Inflammatory macrophage (primary cell): ENCODE measurements around the gene TFCP2L1.

ENCODE experiments used
- DNase-seq, 2 donors: peaks; one replicate each; pipeline ENCODE4 v3.0.0-alpha.2; 2020 to 2022

Gene TFCP2L1

DNA sequence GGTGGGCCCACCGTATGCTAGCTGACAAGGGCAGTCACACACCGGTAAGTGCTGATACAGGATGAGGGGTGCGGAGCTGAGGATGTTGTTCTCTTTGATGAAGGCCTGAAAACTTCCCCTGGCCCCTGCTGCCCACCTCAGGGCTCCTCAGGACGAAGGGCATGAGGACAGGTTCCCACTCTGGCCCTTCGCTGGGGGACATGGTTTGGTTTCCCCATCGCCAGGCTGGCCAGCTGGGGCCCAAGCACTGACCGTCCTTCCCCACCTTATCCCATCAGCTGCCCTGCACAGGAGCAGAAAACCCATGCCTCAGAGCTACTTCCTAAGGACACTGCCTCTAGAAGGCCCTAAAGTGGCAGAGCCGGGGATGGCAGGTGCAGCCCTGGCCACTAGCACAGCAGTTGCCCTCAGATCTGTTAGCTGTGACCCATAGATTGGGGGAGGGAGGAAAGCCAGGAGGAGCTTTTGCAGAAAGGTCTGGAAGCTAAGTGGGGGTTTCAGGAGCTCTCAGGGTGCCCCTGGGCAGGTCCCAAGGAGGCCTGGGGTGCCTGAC lies 66.5 kb downstream of the TFCP2L1 start:
- DNase-seq = no peak

DNA sequence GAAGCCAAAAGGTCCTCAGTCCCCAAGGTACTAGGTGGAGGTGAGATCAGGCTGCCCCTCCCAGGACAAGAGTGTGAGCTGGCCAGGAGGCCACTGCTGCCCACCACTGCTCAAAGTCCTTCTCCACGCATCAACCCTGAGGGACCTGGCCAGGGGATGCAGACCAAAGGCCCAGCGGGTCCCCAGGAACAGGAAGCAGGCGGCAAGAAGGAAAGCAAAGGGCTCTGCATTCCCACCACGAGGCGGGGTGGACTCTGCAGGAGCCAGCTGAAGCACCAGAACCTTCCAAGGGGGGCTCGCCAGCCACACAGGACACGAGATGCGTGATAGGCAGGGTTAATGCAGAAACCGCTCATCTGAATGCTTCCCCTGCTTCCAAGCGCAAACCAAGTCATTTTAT lies 67.4 kb downstream of the TFCP2L1 start:
- DNase-seq = no peak

DNA sequence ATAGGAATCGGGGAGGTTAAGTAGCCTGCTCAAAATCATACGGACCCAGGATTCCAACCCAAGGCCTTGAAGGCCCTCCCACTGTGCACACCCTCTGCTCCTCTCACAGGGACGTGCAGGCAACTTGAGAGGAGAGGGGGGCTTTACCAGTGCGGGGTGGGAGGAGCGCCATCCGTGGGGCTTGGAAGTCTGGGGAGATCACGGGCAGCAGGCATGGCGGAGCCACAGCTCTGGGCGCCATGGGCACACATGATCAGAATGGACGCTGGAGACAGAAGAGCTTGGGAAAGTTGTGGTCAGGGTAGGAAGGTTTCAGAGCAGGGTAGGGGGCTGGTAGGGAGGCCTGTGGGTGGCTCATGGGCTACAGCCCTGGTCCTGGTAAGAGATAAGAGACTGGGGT lies 70.7 kb downstream of the TFCP2L1 start:
- no peak for DNase-seq

DNA sequence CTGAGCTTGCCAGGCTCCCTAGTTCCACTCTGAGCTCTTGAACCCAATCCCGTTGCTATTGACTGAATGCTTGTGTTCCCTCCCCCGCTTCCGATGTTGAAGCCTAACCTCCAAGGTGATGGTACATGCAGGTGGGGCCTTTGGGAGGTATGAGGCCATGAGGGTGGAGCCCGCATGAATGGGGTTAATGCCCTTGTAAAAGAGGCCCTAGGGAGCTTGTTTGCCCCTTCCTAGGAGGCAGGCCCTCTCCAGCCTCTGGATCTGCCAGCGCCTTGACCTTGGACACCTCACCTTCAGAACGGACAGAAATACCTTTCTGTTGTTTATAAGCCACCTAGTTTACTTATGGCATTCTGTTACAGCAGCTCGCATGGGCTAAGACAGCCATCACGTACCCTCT lies 71.6 kb downstream of the TFCP2L1 start:
- DNase-seq = no peak

DNA sequence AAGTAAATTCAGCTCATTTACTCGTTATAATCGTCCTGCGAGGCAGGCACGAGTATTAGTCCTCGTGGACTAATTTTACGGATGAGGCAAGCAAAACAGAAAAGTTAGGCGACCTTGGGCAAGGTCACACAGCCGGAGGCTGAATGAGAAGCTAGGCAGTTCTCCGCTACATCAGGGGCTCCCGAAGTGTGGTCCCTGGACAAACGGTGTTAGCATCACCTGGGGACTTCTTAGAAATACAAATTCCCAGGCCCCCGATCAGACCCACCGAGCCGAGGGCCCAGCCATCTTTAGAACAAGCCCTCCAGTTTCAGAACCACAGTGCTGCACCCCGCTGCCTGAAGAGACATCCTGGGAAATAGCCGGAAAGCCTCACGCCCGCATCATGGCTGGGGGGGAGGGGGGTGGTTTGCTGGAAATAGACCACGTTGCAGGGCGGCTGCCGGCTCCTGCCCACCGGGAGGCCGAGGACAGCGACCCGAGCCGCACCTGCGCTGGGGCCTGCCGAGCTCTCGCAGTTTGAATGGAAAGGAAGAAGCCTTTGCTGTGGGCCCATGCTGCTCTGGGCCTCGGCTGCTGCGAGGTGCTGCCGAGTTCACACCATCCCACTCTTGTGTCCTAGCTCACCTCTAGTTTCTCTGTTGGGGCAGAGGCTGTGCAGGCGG lies 72.2 kb downstream of the TFCP2L1 start:
- no peak for DNase-seq

DNA sequence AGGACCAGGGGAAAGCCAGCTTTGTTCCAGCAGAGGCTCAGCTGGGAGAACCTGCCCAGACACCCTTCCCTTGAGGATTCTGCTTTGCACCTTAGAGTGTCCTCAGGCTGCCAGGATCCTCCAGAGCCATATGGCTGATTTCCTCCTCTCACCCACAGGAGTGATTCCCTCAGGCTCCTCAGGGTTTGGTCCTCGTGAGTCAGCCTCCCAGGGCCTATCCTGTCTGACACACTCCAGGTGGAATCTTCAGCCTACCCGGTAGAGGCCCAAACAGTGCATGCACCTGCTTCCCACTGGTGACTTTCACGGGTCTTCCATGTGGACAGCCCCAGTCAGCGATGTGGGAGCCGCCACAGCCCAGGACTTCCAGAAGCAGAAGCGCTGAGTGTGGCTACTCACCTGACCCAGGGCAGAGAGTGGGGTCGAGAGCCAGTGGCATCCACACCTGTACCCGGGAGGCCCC lies 73.3 kb downstream of the TFCP2L1 start:
- DNase-seq = no peak

DNA sequence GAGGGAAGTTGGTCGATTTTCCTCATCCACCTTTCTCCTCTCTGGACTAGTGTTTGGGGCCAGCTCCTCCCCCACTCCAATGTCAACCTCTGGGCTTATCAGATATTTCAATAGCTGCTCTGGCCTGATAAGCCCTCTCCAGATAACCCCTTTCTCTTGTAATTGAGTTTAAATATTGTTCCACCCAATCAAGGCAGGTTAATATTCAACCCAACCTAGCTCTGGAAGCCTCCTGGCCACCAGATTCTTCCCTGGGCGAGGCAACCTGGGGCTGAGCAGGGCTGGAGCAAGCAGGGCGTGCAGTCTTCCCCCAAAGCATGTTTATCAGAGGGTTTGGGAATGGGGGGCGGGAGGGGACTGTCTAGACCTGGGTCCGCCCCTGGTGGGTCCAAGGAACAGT lies 73.8 kb downstream of the TFCP2L1 start:
- DNase-seq = no peak

DNA sequence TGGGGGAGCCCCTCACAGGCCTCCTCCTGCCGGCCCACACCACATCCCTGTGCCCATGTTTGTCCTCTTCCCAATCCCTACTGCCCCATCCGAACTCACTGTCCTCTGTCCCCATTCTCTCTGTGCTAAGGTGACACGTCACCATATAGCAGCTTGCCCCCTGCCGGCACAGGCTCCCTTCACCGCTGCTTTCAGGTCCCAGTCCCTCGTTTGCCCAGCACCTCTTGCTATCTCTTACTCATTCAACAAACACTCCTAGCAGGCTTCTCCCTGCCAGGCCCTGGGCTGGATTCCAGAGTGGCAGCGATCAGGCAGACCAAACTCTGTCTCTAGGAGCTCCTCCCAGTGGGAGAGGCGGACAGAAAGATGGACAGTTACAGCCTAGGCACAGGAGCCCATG lies 74.3 kb downstream of the TFCP2L1 start:
- no peak for DNase-seq

DNA sequence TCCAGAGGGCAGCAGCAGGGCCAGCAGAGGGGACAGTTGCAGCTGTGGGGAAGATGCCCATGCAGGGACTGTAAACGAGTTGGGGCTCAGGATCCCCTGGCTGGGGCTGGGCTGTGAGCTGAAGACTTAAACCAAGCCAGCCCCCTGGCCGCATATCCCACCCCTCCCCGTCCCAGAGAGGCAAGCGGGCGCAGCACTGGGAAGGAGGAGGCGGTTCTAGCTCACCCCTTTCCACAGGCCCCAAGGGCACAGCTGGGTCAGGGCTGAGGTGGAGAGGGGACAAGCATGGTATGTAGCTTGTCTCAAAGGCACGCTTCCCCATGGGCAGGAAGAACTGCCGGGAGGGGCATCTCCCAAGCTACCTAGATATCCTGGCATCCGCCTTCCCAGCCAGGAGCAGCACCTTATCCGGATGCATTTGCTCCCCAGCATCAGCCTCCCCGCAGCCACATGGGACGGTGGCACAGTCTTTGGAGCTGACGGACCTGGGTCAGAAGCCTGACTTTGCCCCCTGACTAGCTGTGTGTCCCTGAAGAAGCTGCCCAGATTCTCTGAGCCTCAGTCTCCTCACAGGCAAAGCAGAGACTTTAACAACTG lies 75.9 kb downstream of the TFCP2L1 start:
- DNase-seq = no peak

DNA sequence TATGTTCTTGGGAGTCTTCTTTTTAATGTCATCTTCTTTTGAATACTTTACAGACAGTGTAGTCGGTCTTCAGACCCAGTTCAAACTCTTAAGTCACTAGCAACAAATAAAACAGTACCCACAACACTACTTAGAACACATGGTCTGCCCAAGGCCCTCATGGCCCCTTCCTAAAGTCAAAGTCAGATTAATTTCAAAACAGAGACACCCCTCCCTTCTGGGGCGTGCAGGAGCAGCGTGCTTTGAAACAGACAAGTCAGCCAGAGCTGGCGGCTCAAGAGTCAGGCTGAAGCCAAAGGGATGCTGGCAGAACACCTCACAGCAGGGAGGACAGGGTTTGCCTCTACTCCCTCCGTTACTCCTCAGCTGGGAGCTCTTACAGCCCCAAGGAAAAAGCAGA lies 77.5 kb downstream of the TFCP2L1 start:
- DNase-seq = no peak

DNA sequence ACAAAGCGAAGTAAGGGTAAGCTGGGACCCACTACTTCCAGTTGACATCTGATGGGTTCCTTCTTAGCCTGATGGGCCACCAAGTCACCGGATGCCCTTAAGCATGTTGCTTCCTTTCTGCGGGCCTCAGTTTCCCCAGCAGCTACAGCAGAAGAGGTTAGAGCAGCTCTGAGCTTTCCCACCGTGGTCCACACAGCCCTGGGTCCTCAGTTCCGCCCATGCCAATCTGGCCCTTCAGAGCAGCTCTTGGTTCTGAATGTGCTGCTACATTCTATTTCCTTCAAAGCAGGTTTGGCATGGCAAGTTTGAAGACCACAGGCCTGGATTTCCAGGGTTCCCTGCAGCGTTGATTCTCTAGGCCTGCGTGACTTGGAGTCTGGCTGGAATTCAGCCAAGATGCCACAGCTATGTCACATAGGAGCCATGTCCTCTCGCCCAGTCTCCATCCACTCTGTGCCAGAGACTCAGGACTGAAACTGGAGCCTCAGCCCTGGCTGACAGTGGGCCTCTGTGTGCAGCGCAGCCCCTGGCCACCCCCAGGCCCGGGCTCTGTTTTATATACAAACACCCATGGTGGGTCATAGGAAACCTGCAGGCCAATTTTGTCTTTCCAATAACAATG lies 79.6 kb downstream of the TFCP2L1 start:
- no peak for DNase-seq

DNA sequence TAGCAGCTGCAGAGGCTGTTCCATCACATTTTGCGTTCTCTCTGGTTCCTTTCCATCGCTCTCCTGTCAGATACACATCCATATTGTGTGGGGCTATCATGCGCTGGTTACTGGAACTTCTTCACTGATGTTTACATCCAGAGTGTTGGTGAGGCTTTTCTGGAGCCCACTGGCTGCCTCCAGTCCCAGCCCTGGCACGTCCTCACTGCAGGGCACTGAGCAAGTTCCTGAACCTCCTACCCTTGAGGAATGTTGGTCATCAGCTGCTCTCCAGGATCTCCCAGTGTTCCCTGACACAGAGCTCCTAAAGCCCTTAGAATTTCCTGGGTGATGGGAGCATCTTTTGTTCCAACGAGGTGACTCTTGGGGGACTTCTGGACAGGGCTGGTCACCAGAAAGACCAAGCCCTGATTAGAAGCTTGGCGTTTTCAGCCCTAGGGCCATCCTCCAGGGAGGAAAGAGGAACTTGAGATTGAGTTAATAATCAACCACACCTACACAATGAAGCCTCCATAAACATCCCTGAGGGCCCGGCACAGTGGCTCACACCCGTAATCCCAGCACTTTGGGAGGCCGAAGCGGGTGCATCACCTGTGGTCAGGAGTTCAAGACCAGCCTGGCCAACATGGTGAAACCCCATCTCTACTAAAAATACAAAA lies 81.3 kb downstream of the TFCP2L1 start:
- DNase-seq = peak; percentile 47 to 49

DNA sequence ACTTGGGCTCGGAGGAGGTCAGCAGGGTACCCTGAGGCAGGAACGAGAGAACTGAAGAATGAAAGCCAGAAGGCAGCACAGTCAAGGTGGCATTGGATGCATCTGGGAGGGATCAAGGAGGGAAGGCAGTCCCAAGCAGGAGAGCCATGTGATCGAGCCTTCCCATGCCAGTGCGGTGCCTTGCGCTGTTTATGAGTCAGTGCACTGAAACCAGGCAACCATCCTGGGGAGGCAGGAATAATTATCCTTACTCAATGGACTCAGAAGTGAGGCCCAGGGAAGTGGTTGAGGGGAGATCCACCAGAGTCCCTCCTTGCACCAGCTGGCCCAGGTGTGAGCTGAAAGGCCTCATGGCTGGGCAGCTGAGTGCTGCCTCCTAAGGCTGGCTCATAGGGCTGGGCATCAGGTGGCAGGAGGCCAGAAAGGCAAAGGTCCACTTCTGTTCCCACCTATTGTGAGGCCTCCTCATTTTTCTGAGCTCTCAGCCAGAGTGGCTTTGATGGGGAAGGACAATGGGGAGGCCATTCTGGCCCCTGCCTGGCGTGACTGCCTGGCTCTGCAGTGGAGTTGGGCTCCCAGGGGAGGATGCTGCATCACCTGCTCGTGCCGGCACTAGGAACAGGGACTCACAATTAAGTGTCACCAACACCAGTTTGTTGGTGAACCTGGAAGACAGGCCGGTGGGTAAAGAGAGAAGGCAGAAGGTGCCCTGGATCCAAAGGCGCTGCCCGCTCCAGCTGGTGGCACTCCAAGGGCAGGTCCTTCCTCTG lies 82.3 kb downstream of the TFCP2L1 start:
- no peak for DNase-seq

DNA sequence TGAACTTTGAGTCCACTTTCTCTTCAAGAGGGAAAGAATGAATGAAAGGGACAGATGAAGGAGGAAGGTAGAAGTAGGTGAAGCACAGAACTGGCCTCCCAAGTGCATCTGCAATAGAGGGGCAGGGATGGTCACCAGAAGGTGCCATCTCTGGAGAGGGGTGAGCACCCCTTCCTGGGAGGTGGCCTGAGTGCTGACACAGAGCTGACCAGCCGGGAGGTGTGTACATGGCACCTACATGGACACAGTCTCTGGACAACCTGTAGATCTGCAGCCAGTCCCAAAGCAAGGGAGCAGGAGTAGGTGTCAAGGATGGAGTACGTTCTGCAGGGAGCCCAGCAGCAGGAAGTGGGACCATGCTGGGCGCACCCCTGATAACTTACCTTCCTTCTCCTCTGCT lies 83.2 kb downstream of the TFCP2L1 start:
- DNase-seq = no peak

DNA sequence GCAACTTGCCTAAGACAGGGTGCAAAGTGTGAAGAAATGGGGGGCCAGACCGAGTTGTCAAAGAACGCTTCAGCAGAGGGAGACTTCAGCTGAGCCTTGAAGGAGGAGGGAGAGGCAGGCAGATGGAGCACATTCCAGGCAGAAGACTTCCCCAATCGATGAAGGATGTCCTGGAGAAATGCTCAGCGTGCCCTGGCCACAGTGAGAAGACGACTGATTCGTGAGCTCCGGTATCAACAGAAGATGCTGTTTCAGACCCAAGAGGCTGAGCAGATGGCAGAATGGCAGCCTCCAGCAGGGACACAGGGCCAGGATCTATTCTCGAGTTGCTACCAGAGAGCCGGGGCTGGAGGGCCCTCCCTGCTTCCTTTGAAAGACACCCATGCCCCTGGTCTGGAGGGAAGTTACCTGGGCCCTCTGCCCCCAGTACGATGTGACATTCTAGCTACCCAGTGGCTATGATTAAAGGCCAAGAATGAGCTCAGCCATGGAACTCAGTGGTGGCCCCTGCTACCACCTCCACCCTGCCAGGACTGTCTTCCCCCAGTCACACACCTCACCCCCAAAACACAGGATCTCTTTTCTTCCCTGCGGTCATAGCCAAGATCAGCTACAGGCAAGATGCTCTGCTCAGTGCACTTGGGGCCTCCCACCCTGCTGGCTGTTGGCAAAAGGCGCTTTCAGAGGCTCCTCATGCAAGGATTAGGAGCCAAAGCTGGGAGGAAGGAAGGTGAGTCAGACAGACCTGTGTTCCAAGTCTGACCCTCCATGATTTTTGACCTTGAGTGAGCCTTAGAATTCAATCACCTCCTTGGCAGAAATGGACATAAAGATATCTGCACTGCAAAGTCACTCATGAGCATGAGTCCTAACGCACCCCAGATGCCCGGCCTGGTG lies 84.3 kb downstream of the TFCP2L1 start:
- DNase-seq = no peak

DNA sequence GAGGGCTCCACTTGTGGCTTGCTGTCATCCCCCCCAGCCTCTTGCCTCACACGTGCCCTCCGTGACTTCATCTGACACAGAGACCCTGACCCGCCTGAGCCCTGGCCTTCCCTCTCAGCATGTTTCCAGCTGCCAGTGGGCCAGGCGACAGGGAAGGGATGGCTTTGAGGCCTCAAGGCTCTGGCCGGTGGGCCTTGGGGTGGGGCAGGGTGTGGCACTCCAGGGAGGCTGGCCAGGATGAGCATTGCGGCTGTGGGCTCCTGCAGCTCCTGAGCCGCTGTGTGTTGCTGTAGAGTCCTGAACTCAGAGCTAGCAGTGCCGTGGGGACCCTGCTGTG lies 85.0 kb downstream of the TFCP2L1 start:
- DNase-seq = no peak

DNA sequence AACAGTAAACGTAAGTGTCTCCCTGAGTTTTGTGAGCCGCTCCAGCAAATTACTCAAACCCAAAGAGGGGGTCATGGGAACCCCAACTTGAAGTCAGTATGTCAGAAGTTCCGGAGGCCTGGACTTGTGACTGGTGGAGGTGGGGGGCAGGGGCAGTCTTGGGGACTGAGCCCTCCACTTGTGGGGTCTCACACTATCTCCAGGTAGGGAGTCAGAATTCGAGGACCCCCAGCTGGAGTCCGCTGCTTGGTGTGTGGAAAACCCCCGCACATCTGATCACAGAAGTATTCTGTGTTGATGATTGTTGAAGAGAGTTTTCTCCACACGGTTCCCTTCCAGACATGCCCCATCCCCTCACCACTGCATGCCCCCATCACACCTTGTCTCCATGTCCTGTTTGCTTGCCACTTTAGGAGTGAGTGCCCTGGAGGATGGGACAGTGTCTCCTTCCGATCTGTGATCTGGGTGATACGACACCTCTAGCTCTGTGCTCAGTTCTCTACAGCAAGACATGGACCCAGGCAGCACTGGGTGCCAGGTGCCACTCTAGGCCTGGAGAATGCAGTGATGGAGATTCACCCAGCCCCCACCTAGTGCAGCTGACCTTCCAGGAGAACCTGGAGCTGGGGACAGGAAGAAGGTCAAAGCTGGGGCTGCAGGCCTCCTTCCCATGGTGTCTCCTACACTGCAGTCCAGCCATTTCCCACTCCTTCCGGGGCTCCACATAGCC lies 85.6 kb downstream of the TFCP2L1 start:
- DNase-seq = no peak

DNA sequence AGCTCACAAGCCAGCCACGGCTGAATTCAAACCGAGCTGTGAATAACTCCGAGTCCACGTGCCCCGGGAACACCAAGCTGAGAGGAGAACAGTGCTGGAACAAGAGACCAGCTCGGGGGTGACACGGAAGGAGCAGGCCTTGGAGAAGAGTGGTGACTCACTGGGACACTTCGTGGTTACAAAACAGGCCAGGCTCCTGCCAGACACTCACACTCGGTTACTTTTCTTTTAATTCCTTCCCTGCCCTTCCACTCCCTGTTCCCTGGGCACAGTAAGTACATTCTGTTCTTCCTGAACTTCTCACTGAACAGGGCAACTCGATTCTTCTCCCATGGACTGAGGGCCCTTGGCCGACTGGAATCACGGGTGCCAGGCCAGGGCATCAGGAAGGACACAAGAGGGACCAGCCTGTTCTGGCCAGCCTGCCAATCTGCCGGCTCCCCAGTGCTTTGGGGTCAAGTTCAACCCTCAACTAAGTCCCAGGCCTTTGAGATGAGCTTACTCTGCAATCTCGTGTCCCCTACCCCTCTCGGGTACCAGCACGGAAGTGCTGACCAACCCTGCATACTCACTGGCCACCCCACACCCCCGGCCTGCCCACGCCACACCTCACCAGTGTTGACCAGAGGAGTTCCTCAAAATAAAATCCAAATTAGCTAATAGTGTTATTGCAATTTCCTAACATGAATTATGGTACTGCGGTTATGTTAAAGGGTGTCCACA lies 87.5 kb downstream of the TFCP2L1 start:
- peak; percentile 97 for DNase-seq

DNA sequence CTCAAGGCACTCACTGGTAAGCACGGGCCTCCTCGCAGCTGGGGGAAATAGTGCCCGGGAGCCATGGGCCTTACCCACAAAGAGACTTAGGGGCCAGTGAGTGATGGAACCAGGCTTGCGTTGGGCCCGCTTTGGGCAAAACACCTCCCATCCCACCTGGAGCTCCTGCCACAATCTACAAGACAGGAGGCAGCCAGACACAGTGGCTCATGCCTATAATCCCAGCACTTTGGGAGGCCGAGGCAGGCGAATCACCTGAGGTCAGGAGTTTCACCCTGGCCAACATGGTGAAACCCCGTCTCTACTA lies 88.2 kb downstream of the TFCP2L1 start:
- no peak for DNase-seq

DNA sequence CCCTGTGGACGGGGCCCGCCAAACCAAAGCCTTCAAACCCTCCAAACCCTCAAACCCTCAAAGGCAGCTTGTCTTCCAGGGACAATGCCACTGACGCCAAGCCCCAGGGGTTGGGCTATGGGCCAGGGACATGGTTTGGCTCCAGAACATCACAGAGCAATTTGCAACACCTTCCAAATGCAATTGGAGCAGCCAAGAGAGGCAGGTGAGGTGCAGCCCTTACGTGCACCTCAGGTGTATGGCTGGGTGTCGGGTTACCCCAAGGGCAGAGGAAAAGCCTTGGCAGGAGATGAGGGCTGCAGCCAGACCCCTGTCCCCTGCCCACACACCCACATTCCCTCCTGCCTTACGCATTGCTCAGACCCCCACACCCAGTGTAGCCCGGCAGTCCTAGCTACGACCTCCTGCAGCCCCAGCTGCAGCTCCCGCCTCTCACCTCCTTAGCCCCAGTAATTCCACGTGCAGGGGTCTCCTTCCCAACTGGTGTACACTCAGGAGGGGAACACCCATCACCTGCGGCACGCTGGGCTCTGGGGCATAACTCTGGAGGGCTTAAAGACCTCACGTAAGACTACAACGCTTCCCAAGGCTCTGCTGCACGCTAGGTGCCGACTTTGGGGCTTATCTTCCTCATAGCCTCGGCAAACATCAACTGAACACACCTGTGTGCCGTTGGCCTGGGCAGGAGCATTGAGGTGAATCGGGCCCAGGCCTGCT lies 88.7 kb downstream of the TFCP2L1 start:
- no peak for DNase-seq
